HG02588 (cell line): ENCODE data around the gene MED29.
"Not testable (repeated sequence)": the region's sequence is repeated elsewhere in the genome, so short reads cannot be mapped to it uniquely, and the experiment has no call there.

Experiments
- ATAC-seq: cut with Tn5 transposase; IDR thresholded peaks from one replicate; pipeline ENCODE4 v1.9.1; 2021; ENCODE audit warnings: mild to moderate bottlenecking, moderate library complexity; ENCODE audit not compliant: unreplicated experiment

MED29 gene

GRCh38 chr19:39369200-39369599, 22.0 kb upstream of the MED29 start:
- no peak for ATAC-seq

DNA sequence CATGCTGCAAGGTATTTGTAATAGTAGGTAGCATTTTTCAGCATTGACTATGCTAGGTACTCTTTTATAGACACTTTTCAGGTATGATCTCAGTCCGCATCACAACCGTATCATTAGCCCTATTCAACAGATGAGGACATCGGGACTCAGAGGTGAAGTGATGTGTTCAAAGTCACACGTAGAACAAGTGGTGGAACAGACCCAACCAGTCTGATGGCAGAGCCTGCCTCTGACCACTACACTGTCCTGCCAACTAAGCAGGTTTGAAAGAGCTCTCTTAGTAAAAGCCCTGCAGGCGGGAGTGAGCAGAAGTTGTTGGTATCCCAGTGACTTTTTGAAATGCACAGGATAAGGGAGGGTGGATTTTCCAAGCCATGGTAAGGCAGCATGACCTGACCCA, 20.4 kb upstream of the MED29 start:
- no peak for ATAC-seq

DNA sequence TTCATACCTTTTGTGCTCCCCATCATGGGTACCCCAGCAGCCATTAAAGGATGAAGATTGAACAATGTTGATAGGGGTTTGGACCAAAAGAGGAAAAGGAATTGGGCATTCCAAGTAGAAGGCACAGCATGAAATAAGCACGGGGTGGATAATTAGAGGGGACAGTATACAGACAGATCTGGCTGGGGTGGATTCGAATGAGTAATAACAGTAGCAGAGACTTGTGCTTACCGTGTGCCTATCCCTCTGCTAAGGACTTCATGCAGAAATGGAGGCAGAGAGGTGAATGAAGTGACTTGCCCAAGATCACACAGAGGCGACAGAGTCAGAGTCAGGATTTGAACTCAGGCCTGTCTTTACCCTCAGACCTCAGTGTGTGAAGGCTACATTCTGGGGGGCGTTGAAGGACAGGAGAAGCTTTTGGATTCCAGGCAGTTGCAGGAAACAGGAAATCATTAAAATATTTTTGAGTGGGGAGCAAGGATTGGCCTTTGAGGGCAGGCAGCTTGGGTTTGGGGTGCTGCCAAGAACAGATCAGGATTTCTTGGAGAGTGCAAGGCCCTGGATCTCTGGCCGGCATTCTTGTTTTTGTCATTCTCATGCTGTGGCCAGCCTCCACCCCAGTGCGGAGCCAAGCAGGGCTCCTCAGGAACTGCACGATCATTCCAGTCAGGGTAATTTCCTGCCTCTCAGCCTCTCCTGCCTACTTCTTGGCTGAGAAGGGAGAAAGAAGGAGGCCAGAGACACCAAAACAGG, 19.0 kb upstream of the MED29 start:
- no peak for ATAC-seq

- ATAC-seq, result no peak
Measured at GRCh38 chr19:39372941-39373340, 18.2 kb upstream of the MED29 start.

DNA sequence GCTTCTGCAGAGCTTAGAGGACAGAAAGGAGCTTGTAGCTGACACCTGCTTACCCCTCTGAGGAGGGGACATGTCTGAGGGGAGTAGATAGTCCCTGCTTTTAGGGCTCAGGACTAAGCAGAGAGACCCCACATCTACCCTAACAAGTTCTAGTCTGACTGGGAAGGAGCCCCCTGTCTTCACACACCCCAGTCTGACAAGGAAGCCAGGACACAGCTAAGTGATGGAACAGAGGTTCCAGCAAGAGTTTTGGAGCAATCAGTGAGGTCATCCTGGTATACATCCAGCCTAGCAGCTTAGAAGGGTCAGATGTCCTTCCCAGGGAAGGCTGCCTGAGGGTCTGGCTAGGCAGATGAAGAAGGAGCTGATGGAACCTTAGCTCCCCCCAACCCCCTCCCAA, 15.2 kb upstream of the MED29 start:
- no peak for ATAC-seq

DNA sequence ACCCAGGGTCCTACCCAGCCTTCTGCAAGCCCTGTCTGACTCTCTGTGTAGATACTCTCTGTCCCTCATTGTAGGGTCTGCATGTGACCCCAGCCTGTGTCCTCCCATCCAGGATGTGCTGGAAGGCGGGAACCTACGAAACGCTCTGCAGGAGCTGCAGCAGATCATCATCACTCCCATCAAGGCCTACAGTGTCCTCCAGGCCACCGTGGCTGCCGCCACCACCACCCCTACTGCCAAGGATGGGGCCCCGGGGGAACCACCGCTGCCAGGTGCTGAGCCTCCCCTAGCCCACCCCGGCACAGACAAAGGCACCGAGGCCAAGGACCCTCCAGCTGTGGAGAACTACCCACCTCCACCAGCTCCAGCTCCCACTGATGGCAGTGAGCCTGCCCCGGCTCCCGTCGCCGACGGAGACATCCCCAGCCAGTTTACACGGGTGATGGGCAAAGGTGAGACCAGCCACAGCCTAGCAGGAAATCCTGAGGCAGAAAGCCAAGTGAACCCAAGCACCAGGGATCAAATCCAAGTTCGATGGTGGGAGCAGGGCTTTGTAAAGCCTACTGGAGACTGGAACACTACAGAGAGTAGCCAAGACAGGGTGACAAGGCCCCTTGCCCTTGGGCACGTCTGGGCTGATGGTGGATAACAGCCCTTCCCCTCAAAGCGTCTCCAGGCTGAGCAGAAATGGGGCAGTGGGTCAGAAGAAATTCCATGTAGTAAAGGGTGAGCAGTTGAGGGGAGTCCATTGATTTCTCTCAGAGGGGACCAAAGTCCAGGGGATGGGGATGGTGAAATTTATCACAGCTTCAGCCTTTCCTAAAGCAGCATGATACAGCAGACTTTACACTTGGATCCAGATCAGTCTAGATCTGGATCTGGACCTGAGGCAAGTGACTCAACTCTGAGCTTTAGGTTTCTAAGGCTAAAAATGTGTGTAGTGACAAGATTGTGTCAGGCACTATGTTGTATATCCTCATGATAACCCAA, 13.5 kb upstream of the MED29 start:
- no peak for ATAC-seq

GRCh38 chr19:39379366-39379765, 11.8 kb upstream of the MED29 start:
- not testable (repeated sequence) for ATAC-seq

- no peak for ATAC-seq
Measured at GRCh38 chr19:39379865-39380396, 11.2 kb upstream of the MED29 start.

DNA sequence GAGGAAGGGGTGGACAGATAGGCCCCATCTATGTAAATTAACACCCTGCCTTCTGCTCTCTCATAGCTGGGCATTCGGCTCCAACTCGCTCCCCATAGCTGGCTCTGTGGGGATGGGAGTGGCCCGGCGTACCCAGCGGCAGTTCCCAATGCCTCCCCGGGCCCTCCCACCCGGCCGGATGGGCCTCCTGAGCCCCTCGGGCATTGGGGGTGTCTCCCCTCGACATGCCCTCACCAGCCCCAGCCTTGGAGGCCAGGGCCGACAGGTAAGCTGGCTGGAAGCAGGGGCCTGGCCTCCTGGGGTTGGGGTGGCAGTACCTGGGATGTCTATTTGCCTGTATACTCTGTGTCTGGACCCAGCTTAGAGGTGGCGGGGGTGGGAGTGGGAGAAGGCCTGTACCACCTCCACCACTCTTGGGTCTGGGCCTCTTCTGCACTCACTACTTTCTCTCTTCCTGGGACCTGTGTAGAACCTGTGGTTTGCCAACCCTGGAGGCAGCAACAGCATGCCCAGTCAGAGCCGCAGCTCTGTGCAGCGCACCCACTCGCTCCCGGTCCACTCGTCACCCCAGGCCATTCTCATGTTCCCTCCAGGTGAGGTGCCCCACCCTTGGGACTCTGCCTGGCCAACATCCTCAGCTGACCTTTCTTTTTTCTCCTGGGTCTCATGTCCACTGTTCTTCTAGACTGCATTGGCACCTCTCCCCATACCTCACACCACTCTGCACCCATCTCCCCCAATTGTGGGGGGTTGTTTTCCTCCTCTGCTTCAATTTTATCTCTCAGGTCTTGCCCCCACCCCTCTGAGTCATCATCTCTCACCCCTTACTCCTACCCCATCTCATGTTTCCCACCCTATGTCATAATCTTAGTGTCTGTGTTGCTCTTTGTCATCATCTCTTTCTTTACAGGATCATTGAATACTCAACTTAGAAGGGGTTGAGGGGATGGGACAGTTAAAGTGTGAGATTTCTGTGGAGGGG, 10.4 kb upstream of the MED29 start:
- ATAC-seq, result no peak

DNA sequence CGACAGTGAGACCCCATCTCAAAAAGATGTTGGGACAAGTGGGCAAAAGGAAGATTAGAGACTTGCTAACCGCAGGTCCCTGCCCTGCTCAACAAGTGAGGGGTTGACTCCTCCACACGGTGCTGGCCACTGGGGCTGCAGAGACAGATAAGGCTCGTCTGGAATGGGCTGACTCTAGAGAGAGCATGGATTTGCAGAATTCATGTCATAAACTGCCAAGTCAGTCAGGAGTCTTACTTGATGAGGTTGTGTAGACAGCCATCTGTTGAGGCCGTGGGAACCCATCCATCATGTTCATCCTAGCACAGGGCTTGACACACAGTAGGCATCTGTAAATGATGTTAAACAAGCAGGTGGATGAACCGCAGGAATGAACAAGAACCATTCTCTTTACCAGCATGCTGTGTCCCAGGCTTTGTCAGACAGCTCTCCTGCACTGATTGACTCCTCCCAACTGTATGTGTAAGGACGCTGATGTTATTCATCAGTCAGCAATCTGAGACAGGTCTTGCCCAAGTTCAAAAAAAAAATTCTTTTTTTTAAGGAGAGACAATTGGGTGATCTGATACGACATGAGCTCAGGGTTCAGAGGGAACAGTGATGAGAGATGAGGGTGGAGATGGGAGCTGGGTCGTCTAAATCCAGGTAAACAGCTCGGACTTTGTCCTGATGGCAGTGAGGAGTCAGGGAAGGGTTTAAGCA, 9.1 kb upstream of the MED29 start:
- no peak for ATAC-seq

- no peak for ATAC-seq
Measured at GRCh38 chr19:39382991-39383828, 8.0 kb upstream of the MED29 start.

DNA sequence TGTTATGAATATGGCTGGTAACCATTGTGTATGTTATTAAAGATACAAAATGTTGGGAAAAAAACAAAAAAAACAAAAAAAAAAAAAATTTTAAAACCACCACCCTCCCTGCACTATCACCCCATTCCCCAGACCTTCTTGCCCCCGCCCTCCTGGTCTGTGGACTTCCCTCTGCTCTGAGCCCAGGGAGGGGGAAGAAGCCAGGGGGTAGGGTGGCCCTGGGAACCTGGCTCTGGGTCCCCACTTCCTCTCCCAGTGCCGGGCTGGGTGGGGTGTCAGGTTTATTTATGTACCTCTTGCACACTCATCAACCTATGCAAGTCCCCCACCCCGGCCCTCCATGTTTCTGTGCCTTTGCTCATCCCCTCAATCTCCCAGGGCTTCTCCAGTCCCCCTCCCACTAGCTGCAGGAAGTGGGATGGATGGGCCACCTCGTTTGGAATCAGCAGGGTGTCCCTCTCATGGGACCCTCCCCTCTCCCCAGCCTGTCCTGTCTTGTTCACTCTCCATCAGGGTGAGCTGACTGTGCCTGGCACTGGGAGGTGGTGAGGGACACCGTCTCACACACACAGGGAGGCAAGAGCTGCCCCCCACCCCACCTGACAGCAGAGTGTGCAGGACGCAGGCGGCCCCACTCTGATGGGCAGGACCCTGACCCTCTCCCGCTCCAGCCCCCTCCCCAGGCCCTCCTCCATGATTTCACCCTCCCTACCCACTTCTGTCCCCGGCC, 6.2 kb upstream of the MED29 start:
- no peak for ATAC-seq

DNA sequence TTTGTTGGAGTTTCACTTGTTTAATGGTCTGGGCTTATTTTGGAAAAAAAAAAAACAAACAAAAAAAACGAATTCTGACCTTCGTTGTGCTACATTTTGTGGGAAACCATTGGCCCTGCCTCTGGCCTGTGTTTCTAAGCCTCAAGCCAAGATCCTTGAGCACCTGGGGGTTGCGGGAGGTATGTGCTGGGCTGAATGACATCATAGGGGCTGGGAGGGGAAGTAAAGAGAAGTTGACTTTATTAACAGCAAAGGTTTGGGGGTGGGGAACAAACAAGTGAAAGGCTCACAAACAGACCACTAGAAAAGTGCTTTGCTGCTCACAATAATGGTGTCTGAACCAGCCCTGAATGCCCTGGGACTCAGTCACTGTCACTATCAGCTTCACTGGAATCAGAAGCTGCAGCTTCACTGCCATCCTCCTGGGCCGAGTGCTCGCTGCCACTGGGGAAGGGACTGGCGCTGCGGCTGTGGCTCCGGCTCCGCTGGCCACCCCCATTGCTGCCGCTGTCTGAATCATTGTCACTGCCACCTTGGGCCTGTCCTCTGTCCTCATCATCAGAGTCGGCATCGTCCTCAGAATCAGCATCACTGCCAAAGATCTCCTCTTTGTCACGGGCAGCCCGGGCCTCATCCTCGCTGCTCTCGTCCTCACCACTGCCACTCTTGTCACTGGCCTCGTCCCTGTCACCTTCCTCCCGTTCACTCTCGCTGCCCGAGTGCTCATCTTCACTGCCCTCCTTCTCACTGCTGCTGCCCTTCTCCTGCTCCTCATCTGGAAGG, 5.4 kb upstream of the MED29 start:
- ATAC-seq, result no peak

GRCh38 chr19:39386557-39386956, 4.6 kb upstream of the MED29 start:
- ATAC-seq, result no peak

DNA sequence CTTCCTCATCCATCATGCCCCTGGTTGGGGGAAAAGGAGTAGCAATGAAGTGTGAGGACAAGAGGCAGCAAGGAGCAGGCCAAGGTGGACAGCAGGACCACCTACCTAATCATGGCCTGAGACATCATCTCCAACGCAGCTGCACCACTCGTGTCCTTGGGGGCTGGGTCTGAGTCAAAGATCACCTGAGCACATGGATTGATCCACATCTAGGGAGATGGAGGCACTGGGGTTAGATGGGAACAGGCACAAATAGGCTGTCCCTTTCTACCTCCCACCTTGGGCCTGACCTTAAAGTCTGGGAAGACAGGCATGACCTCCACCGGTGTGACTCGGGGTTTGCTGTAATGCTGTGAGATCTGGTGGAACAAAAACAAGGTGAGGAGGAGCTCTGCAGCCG, 2.5 kb upstream of the MED29 start:
- no peak for ATAC-seq

- no peak for ATAC-seq
Measured at GRCh38 chr19:39389631-39390414, 1.4 kb upstream of the MED29 start.

DNA sequence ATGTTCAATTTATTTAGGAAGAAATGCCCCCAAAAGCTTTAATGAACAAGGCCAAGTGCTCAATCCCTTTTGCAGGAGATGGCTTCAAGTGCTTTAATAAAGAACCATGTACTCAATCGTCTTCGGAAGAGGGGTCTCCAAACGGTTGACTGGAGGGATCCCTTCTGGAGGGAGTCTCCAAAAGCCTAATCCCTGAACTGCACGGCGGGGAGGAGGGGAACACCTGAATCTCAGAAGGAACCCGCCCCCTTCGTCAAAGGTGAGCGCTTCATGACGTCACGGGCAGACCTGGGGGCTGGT, 777 bp upstream of the MED29 start:
- no peak for ATAC-seq
